T-helper 1 cell treated with Interleukin-12 subunit alpha and Interleukin-12 subunit beta and Interleukin-4 antibody, amounts not matched to agents 30 μg/mL and 1 μg/mL, for 36 hours (primary cell): ENCODE measurements around the gene RAD51AP2.

ENCODE experiments used
- H3K27ac Mint-ChIP-seq: one replicate; pipeline ENCODE4 v1.8.0; 2021; ENCODE audit warnings: mild to moderate bottlenecking, mixed read lengths
- H3K27me3 Mint-ChIP-seq: one replicate; pipeline ENCODE4 v1.8.0; 2021; ENCODE audit warnings: low read depth, mixed read lengths
- H3K36me3 Mint-ChIP-seq: one replicate; pipeline ENCODE4 v1.8.0; 2021; ENCODE audit warnings: low read depth, mixed read lengths
- H3K4me1 Mint-ChIP-seq: one replicate; pipeline ENCODE4 v1.8.0; 2021; ENCODE audit warnings: low read depth, mixed read lengths
- H3K4me3 Mint-ChIP-seq: one replicate; pipeline ENCODE4 v1.8.0; 2021; ENCODE audit warnings: mild to moderate bottlenecking, moderate library complexity, mixed read lengths
- H3K9me3 Mint-ChIP-seq: one replicate; pipeline ENCODE4 v1.8.0; 2021; ENCODE audit warnings: mixed read lengths

RAD51AP2 gene

GRCh38 chr2:17470855-17471641 is 47.2 kb downstream of the RAD51AP2 start:
- Mint-ChIP-seq H3K4me3 (no peak overlapping the region), H3K4me1 (no peaks in the 10 kb centered on the region), H3K27ac (no peak overlapping the region), H3K27me3 (no peaks in the 10 kb centered on the region), H3K9me3 (peaks cover 9% of the 10 kb centered on the region), H3K36me3 (no peaks in the 10 kb centered on the region)

- Mint-ChIP-seq H3K36me3 (no peaks in the 10 kb centered on the region), H3K27ac (no peak overlapping the region), H3K4me1 (no peaks in the 10 kb centered on the region), H3K27me3 (no peaks in the 10 kb centered on the region), H3K4me3 (no peak overlapping the region), H3K9me3 (no peaks in the 10 kb centered on the region)
Measured at GRCh38 chr2:17461087-17461475, 57.2 kb downstream of the RAD51AP2 start.
